Neuron (in vitro differentiated cells): ENCODE data around the gene NFIL3.
"Not testable (repeated sequence)": the region's sequence is repeated elsewhere in the genome, so short reads cannot be mapped to it uniquely, and the experiment has no call there.

Experiments used
- H2AFZ ChIP-seq: one replicate; pipeline ENCODE4 v1.6.1; 2013; ENCODE audit warnings: low read depth, mild to moderate bottlenecking, inconsistent platforms, low read length, moderate library complexity
- H3K27me3 ChIP-seq: one replicate; pipeline ENCODE4 v1.6.1; 2013; ENCODE audit warnings: low read length; ENCODE audit not compliant: insufficient read depth
- H3K36me3 ChIP-seq: one replicate; pipeline ENCODE4 v1.6.1; 2013; ENCODE audit warnings: low read length; ENCODE audit not compliant: insufficient read depth
- H3K4me1 ChIP-seq: one replicate; pipeline ENCODE4 v1.6.1; 2013; ENCODE audit warnings: low read length; ENCODE audit not compliant: insufficient read depth
- H3K4me3 ChIP-seq: 2 replicates; pipeline ENCODE4 v1.5.1; 2013; ENCODE audit warnings: mild to moderate bottlenecking, low read length, moderate library complexity
- H3K9me3 ChIP-seq: one replicate; pipeline ENCODE4 v1.6.1; 2013; ENCODE audit warnings: low read length

The NFIL3 gene

DNA sequence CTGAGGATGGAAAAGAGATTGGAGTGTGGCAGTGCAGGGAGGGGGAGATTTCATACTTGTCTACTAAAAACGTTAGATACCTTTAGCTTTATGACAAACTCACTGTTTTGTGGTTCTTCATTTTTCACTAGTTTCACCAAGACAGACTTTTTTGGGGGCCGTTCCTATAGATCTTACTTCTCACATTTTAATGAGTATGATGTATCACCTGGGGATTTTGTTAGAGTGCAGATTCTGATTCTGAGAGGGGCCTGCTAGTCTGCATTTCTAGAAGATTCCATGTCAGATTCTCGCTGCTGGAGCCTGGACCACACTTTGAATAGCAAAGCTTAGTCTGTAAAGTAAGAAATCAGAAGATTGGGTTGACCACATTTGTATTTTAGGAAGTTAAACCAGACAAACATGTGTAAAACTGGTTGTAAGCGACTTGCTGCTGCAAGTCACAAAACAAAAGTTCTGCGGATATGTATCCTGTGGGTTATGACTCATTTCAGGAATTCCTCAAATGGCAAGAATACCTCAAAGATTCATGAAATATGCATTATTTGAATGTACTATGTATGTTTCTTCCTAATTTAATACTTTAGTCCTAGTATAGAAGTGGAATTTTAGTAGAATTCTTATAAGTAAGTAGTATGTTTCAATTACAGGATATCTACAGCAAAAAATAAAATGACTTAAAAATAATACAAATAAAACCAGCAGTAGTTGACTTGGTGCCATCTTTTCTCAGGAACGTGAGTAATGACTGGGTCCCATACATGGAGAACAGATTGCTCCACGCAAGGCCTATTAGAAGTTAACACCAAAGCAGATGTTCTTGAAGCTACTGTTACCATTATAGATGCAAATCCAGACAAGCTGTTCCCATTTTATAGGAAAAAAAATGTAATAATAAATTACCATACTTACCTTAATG, 27.8 kb downstream of the NFIL3 start:
- H2AFZ ChIP-seq = peak overlapping the region; percentile 17
- no peak overlapping the region for H3K4me3 ChIP-seq
- H3K36me3 ChIP-seq = no peaks in the 10 kb centered on the region
- no peaks in the 10 kb centered on the region for H3K4me1 ChIP-seq
- no peaks in the 10 kb centered on the region for H3K27me3 ChIP-seq
- no peaks in the 10 kb centered on the region for H3K9me3 ChIP-seq

DNA sequence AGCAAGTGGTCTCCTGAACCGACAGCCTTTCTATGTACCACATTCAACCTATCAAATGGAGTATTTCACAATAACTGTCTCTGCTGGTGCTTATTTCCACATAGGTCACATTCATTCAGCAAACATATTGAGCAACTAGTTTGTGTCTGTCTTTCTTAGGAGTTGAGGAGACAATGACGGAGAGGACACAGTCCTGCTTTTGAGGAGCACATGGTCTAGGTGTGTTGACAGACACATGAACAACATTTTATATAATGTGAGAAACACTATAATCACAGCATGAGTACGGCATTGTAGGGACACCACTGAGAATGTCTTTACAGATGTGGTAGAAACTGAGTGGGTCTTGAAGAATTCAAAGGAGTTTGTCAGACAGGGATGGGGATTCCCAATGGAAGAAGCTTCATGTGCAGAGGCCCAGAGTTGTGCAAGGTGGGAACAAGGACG, 28.5 kb downstream of the NFIL3 start:
- Histone ChIP-seq H3K27me3 (no peaks in the 10 kb centered on the region), H3K4me3 (no peak overlapping the region), H3K9me3 (no peaks in the 10 kb centered on the region), H2AFZ (no peak overlapping the region), H3K36me3 (no peaks in the 10 kb centered on the region), H3K4me1 (no peaks in the 10 kb centered on the region)

DNA sequence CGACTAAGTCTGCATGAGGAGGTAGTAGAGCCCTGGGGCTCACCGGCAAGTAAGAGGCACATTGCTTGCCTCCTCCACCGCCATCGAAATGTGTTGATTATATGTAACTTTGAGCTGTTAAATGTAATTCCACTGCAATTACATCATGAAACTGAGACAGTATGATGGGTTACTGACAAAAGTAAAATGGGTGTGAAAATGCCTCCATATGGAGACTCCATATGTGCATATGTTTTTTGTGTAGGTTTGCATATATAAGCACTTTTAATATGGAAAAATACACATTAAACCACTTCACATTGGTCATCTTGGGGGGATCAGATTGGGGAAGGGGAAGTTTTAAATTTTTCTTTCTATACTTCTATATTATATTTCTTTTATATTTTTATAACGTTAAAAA, 29.8 kb downstream of the NFIL3 start:
- no peaks in the 10 kb centered on the region for H3K4me1 ChIP-seq
- no peaks in the 10 kb centered on the region for H3K9me3 ChIP-seq
- H3K36me3 ChIP-seq = no peaks in the 10 kb centered on the region
- no peak overlapping the region for H3K4me3 ChIP-seq
- H3K27me3 ChIP-seq = no peaks in the 10 kb centered on the region
- no peak overlapping the region for H2AFZ ChIP-seq

DNA sequence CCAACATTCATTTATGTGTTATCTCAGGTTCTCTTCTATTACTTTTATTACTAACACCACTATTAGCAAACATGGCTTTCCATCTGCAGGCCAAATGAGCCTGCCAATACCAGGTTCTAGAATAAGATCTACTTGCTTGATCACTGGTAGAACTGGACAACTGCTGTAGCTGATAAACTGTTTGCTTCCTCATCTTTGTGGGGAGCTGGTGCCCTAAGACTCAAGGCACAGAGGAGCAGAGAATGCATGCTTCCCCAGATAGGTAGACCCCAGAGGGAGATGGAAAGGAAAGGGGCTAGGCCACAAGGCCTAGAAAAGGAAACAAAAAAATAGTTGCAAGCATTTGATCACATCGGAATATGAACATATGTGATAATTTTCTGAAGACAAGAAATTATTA, 31.2 kb downstream of the NFIL3 start:
- Histone ChIP-seq H3K36me3 (no peaks in the 10 kb centered on the region), H2AFZ (no peak overlapping the region), H3K9me3 (no peaks in the 10 kb centered on the region), H3K4me3 (no peak overlapping the region), H3K4me1 (no peaks in the 10 kb centered on the region), H3K27me3 (no peaks in the 10 kb centered on the region)

DNA sequence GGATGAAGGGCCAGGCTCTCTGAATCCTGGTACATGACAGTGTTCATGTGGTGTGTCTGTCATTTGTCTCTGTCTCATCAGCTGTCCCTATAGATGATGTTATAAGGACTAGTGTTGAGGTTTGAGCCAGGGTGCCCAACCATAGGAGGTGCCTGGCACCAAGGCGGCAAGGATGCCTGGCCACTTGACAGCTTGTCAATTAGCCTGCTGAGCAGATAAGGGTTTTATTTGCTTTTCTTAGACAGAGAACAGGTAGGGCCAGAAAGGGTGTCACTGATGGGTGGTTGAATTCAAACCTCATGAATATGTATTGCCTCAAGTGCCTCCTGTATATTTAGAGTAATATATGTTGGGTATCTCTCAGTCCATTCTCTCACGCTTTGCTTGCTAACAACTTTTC, 31.8 kb downstream of the NFIL3 start:
- Histone ChIP-seq H2AFZ (no peak overlapping the region), H3K4me3 (no peak overlapping the region), H3K4me1 (no peaks in the 10 kb centered on the region), H3K27me3 (no peaks in the 10 kb centered on the region), H3K36me3 (no peaks in the 10 kb centered on the region), H3K9me3 (no peaks in the 10 kb centered on the region)

DNA sequence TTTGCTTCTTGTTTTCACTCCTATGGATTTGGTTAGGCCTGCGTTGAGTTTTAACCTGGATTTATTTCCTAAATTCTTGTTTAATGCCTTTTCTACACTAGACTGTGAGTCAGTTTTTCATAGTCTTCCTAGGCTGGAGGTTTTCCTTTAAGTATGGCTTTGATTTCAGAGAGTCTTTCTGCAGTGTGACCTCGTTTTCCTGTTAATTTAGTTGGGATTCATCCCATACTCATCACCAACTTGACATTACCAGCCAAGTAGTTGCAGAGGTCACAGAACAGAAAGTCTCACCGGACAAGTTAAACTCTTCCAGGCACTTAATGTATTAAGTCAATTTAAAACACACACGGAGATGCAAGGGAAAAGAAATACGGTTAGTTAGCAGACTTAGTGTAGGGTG, 32.2 kb downstream of the NFIL3 start:
- Histone ChIP-seq H3K9me3 (no peaks in the 10 kb centered on the region), H2AFZ (no peak overlapping the region), H3K36me3 (no peaks in the 10 kb centered on the region), H3K4me1 (no peaks in the 10 kb centered on the region), H3K27me3 (no peaks in the 10 kb centered on the region), H3K4me3 (no peak overlapping the region)

DNA sequence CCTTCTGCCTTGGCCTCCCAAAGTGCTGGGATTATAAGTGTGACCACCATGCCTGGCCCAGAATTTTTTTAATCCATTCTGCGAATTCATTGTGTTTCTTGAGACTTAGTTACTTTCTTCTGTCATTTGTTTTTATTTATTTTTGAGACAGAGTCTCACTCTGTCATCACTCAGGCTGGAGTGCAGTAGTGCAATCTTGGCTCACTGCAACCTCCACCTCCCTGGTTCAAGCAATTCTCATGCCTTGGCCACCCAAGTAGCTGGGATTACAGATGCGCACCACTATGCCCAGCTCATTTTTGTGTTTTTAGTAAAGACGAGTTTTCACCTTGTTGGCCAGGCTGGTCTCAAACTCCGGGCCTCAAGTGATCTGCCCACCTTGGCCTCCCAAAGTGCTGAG, 33.9 kb downstream of the NFIL3 start:
- H3K36me3 ChIP-seq, H3K9me3 ChIP-seq, H3K27me3 ChIP-seq, H3K4me1 ChIP-seq, H3K4me3 ChIP-seq, H2AFZ ChIP-seq: not testable (repeated sequence)

DNA sequence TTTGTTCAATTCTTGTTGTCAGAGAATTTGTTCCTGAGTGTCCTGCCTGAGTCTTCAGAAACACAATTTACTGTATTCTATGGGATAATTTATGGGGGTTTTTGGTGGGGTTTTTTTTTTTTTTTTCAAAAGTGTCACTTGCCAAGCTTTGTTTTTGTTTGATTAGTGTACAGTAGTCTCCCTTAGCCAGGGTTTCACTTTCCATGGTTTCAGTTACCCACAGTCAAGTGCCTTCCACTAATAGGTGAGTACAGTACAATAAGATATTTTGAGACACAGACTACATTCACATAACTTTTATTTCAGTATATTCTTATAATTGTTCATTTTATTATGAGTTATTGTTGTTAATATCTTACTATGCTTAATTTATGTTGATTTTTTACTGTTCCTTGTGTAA, 36.9 kb downstream of the NFIL3 start:
- Histone ChIP-seq H3K4me1 (no peaks in the 10 kb centered on the region), H3K4me3 (no peak overlapping the region), H2AFZ (no peak overlapping the region), H3K9me3 (no peaks in the 10 kb centered on the region), H3K36me3 (no peaks in the 10 kb centered on the region), H3K27me3 (no peaks in the 10 kb centered on the region)

DNA sequence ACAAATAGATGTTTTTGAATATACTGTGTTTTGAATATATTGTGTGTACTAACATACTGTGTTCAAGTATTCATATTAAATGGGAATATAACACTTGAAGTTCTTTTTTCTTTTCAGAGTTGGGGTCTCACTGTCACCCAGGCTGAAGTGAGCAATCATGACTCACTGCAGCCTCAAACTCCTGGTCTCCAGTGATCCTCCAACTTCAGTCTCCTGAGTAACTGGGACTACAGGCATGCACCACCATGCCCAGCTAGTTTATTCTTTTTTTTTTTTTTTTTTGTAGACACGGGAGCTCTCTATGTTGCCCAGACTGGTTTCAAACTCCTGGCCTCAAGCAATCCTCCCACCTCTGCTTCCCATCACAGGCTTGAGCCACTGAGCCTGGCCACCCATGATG, 38.7 kb downstream of the NFIL3 start:
- no peaks in the 10 kb centered on the region for H3K4me1 ChIP-seq
- peaks cover 4% of the 10 kb centered on the region for H3K27me3 ChIP-seq
- H2AFZ ChIP-seq = no peak overlapping the region
- no peaks in the 10 kb centered on the region for H3K36me3 ChIP-seq
- no peak overlapping the region for H3K4me3 ChIP-seq
- H3K9me3 ChIP-seq = no peaks in the 10 kb centered on the region

DNA sequence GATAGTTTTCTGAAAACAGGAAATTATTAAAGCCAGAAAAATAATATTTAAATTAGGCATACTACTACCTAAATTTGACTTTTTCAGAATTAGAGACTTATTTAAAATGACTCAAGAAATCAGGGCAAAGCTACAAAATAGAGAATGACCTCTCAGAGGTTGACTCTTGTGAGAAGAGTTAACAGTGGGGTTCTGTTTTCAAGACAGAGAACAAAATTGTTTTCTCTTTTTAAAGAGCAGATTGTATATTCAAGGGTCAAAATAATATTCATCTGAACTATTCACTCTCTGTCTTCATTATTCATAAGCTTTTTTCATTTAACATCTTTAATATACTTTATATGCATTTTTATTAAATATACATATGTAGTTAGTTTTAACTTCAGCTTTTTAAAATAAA, 40.1 kb downstream of the NFIL3 start:
- Histone ChIP-seq H3K27me3 (peaks cover 6% of the 10 kb centered on the region), H3K4me3 (no peak overlapping the region), H3K36me3 (no peaks in the 10 kb centered on the region), H2AFZ (no peak overlapping the region), H3K9me3 (no peaks in the 10 kb centered on the region), H3K4me1 (no peaks in the 10 kb centered on the region)

DNA sequence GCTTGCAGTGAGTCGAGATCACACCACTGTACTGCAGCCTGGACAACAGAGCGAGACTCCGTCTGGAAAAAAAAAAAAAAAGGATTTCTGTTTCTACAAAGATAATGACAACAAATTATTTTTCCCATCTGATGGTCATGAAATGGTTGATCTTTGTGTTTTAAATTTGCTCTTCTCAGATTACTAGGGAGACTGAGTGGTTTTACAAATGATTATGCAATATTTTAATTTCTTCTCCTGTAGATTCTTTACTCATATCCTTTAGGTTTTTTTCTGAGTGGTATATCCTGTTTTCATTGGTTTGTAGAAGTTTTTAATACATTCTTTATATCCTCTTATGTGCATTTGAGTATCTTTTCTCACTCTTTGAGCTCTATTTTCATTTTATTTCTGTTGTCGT, 41.3 kb downstream of the NFIL3 start:
- no peak overlapping the region for H3K4me3 ChIP-seq
- no peaks in the 10 kb centered on the region for H3K4me1 ChIP-seq

DNA sequence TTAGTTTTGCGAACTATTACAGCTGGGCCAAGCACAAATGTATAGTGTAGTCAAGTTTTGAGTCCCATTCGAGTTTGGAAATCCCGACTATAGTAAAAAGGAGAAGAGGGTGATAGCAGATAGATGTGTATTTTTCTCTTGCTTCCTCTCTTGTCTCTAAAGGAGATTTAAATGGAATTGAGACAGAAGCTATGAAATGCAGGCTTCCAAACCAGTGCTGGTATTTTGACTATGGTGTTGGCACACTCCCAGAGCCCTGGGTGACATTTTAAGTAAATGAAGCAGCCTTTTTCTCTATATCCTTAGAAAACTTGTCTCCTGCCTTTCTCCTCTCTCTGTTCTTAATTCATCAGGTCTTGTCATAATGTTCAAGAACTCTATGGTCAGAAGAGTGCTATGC, 44.2 kb downstream of the NFIL3 start:
- no peak overlapping the region for H3K4me3 ChIP-seq
- no peaks in the 10 kb centered on the region for H3K4me1 ChIP-seq
- peaks cover 6% of the 10 kb centered on the region for H3K27me3 ChIP-seq
- H3K36me3 ChIP-seq = no peaks in the 10 kb centered on the region
- H3K9me3 ChIP-seq = no peaks in the 10 kb centered on the region
- no peak overlapping the region for H2AFZ ChIP-seq

More for the DNA sequence above, 41.3 kb downstream of the NFIL3 start:
- Histone ChIP-seq H3K36me3 (no peaks in the 10 kb centered on the region), H3K27me3 (peaks cover 6% of the 10 kb centered on the region), H3K9me3 (no peaks in the 10 kb centered on the region), H2AFZ (no peak overlapping the region)

DNA sequence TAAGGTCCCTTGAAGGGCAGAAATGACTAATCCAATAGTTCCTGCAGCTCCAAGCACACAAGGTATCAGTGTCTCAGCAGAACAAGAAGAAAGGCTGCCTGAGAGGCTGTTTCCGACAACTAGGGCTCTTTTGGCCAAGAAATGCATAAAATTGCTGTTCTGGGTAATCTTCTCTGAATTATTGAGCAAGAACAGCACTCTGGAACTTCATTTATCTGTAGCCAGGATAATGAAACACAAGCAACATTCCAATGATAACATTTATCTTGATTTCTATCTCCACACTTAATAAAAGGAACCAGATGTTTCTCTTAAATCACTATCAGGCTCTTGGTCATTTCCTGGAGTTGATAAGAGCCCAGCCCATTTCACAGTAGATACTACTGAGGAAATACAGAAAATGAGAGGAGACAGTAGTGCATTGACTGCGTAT, 44.9 kb downstream of the NFIL3 start:
- Histone ChIP-seq H2AFZ (no peak overlapping the region), H3K4me3 (no peak overlapping the region), H3K27me3 (peaks cover 6% of the 10 kb centered on the region), H3K36me3 (no peaks in the 10 kb centered on the region), H3K9me3 (no peaks in the 10 kb centered on the region), H3K4me1 (no peaks in the 10 kb centered on the region)

DNA sequence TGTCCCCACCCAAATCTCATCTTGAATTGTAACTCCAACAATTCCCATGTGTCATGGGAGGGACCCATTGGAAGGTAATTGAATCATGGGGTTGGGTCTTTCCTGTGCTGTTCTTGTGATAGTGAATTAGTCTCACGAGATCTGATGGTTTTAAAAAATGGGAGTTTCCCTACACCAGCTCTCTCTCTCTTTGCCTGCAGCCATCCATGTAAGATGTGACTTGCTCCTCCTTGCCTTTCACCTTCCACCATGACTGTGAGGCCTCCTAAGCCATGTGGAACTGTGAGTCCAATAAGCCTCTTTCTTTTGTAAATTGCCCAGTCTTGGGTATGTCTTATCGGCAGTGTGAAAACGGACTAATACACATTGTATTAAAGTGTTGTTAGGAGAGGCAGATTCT, 45.6 kb downstream of the NFIL3 start:
- H2AFZ ChIP-seq, H3K4me1 ChIP-seq, H3K36me3 ChIP-seq, H3K27me3 ChIP-seq, H3K9me3 ChIP-seq, H3K4me3 ChIP-seq: not testable (repeated sequence)
